ENCODE results near the gene NXPE1.

GRCh38 chr11:114511079-114511478, 48.6 kb downstream of the NXPE1 start:
- TF ChIP-seq, protein P1, sequence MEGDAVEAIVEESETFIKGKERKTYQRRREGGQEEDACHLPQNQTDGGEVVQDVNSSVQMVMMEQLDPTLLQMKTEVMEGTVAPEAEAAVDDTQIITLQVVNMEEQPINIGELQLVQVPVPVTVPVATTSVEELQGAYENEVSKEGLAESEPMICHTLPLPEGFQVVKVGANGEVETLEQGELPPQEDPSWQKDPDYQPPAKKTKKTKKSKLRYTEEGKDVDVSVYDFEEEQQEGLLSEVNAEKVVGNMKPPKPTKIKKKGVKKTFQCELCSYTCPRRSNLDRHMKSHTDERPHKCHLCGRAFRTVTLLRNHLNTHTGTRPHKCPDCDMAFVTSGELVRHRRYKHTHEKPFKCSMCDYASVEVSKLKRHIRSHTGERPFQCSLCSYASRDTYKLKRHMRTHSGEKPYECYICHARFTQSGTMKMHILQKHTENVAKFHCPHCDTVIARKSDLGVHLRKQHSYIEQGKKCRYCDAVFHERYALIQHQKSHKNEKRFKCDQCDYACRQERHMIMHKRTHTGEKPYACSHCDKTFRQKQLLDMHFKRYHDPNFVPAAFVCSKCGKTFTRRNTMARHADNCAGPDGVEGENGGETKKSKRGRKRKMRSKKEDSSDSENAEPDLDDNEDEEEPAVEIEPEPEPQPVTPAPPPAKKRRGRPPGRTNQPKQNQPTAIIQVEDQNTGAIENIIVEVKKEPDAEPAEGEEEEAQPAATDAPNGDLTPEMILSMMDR (IDR thresholded peaks at IDR 0.05): no peak
- TF ChIP-seq EP300 (IDR thresholded peaks at IDR 0.05): no peak
- no peak for TF ChIP-seq POLR2A (IDR thresholded peaks at IDR 0.05)
- TF ChIP-seq POLR2AphosphoS5 (IDR thresholded peaks at IDR 0.05): no peak
